HG02571 (cell line): Measurements from ENCODE around the gene PPP3R1.

Experiments used
- ATAC-seq: cut with Tn5 transposase; IDR thresholded peaks from one replicate; pipeline ENCODE4 v1.9.1; 2021; ENCODE audit warnings: mild to moderate bottlenecking, moderate library complexity; ENCODE audit not compliant: unreplicated experiment

Gene PPP3R1

DNA sequence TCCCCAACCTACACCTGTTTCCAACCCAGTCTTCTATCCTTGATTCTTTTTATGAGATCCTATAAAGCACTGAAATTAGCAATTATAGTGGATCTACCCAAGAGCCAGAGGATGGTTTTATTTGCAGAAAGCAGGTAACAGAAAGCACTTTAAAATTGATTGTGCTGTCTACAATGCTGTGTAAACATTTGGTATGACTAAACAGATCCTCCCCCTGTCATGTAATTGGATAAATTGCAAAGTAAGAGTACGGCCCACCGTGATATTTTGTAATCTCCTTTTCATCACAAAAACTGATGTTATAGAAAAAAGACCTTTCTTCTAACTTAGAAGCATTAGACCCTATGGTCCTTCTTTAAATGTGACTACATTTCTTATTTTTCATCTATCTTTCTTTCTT is 11.3 kb upstream of the PPP3R1 start:
- no peak for ATAC-seq

GRCh38 chr2:68258851-68259250 is 6.5 kb upstream of the PPP3R1 start:
- no peak for ATAC-seq

DNA sequence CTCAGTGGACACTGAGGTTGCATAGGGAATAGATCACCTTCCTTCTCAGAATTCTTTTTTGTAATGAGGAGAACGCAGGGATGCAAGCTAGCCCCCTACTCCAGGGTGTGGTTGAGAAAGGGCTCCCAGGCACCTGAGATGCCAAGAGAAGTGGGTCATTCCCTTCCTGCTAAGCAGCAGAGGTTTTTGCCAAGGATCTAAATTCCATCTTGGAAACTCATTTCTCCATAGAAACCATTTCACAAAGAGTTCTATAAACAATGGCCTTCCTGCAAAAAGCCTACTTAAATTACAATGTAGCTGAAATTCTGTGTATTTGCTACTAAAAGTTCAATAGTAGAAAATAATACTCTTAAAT is 3.7 kb upstream of the PPP3R1 start:
- ATAC-seq = no peak

DNA sequence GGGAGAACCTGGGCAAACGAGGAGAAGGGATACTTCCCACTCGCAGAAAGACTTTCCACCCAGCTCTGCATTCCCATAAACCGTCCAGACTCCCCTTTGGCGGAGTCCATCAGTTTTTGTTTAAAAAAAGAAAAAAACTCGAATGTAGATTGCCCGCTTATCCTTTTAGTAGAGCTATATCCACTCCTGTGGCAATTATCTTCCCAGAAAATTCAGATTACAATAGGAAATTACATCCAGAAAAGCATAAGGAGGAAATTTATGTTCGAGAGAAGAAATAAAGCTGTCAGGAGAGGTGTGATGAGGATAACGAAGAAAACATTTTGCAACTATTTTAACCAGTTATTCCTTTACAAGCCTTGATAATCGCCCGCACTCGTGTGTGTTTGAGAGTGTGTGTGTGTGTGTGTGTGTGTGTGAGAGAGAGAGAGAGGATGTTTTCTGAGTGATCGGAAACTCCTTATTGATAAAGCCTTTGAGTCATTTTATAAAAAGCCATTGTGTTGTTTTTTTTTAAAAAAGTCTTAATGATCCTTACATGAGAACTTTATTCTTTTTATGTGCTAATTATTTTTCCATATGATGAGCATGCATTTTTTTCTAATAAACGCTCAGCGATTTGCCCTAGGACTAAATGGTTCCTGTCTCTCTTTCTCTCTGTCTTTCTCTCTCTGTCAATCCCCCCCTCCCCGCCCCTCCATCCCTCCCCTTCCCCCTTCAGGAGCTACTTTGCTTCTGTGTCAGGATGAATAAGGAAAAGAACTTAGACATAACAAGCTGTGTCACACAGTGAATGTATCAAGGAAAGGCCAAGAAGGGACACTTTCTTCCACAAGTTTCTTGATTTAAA is 1.1 kb upstream of the PPP3R1 start:
- no peak for ATAC-seq

- peak; percentile 8 for ATAC-seq
Measured at GRCh38 chr2:68251855-68252399, 405 bp downstream of the PPP3R1 start.

DNA sequence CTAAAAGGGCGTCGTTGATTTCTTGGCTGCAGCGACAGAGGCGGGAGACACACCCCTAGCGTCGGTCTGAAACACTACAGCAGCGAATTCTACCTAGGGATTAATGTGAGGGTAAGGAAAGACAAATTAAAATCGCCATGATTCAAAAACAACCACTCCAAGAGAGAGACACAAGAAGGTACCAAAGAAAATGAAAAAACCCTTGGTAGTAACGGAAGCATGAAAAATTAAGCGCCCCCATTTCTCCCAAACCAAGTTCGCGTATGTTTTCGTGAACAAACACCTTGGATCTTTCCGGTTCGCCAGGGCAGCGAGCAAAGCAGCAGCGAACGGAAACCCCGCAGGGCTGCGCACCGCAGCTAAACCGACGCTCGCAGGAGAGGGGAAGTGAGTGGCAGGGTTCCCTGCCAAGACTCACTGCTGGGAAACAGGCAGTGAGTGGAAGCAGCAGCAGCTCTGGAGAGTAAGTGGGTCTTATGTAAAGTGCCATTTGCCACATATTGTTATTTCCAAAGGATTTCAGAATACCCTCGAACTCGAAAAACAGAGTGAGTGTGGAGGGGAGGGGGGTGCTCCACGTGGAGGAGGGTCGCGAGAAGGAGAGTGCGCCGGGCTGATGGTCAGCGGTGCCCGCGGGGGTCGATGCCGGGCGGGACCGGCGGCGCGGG is 1.0 kb downstream of the PPP3R1 start:
- ATAC-seq = peak; percentile 44

DNA sequence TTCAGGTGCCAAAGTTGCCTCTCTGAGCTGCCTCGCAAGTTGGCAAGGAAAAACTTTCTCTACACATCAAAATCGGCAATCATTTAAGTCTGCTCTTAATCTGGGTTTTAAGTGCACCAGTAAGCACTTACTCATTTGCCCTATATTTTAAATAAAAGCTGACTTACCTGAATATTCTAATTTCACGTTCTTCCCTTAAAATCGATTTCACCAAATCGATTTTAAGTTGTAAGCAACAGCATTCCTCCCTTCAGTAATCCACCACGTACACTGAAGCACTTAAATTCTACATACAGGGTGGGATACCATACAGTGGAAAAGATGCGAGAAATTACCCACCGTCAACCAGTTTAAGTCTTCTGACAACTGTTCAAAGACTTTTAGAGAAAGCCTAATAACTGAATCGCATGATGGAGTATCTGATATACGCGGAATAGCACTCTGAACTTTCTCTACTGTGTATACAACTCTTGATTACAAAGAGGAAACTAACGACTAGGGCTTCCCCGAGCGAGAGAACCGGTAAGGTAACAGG is 1.6 kb downstream of the PPP3R1 start:
- ATAC-seq = no peak

GRCh38 chr2:68250196-68250595 is 2.1 kb downstream of the PPP3R1 start:
- ATAC-seq = no peak

DNA sequence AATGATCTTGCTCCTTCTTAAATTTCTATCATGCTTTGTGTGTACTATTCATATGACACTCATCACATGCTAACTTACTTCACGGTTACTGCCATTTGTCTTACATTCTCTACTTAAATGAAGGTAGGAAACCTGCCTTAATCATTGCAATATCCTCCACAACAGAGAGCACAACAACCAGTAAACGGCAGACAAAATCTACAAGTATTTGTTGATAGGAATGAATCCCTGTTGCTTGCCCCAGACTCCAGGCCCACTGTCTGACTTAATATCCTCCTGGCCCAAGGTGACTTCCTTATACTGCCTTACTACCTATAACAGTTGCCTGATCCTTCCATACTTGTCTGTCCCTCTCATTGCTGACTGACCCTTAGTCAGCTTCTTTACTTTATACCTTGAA is 3.5 kb downstream of the PPP3R1 start:
- ATAC-seq = no peak

- ATAC-seq = no peak
Measured at GRCh38 chr2:68248361-68248760, 4.0 kb downstream of the PPP3R1 start.

DNA sequence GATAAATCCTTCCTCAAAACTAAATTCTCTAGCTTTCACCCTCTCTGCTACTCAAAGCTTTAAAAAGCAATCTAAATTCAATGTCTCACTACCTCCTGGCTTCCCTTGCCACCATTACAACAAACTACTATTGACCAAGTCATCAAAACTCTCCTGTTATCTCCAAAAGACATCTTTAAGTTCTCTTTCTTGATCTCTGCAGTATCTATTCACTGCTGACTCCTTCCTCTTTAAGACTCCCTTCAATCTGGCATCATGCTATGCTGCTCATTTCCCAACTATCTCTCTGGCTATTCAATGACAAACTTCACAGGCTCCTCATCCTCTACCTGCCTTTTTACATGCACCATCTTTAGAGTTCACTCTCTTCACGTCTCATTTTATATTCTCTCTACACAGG is 5.9 kb downstream of the PPP3R1 start:
- ATAC-seq = no peak

- no peak for ATAC-seq
Measured at GRCh38 chr2:68245672-68246071, 6.7 kb downstream of the PPP3R1 start.

- ATAC-seq = no peak
Measured at GRCh38 chr2:68245066-68245465, 7.3 kb downstream of the PPP3R1 start.

- no peak for ATAC-seq
Measured at GRCh38 chr2:68244456-68244855, 7.9 kb downstream of the PPP3R1 start.

- no peak for ATAC-seq
Measured at GRCh38 chr2:68241732-68242131, 10.6 kb downstream of the PPP3R1 start.

GRCh38 chr2:68240446-68240845 is 11.9 kb downstream of the PPP3R1 start:
- no peak for ATAC-seq

DNA sequence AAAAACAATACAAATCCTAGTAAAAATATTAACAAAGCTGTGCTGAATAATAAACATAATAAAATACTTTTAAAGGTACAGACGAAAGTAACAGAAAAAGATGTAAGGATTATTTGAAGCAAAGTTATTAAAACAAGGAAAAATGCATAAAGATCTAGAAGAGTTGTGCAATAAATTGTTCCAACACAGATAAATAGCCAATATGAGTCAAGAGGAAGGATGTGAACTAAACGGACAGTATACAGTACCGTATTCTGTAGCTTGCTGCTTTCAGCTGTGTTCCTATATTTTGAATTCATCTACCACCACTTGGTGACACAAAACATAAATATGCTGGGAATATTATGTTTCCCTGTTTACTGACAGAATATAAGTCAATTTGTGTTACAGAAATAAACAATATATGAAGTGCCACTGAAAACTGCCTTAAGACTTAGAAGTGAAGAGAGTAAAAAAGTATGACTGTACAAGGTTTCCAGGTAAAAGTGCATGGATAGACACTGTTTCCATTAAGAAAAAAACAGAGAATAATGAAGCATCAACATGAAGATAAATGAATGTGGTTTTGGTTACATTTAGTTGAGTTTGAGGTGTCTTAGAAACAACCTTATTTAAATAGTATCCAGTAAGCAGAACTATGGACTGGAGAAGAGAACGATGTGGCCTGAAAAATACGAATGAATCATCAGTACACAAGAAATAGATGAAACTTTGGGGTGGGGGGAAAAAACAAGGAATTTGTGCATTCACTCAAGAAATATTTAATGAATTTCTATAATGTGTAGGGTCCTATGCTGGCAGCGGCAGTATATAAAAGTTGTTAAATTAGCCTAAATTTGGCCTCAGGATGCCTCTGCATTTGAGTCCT is 13.1 kb downstream of the PPP3R1 start:
- ATAC-seq = no peak

DNA sequence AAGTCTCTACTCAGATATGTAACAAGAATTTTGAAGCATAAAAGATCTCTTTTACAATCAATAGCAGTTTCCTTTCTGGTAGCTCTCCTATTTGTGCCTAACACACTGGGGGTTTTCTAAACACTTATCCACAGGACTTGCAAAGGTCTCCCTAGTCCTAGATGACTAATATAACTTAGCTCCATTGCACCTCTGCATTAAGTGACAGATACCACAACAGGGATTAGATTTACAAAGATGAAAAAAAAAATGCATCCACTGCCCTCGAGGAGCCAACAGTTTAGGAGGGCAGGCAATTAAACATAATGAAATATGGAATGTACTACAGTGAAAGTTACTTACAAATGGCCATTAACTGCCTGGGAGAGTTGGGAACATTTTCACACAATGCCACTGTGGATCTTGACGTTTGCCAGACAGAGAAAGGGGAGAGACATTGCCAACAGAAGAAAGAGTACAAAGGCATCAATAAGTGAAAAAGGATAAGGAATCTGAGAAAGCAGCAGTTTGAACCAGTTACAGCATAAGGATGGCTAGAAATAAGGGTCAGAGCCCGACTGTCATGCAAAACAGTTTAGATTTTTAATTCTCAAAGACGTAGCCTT is 14.3 kb downstream of the PPP3R1 start:
- ATAC-seq = no peak

DNA sequence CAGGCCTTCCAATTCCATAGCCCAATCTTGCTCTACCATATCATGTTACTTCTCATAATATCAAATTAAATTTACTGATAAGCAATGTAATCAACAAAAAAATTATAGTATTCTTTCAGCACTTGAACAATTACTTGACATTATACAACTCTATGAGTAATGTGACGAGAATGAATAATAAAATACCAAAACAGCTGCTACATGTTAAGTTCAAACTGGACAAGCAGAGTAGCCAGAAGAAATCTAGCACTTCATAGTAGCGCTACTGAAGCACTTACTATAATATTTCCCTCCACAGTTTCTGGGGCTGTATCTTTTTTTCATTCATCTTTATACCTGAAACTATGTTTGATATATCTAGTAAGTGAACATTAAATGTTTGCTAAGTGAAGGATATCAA is 14.9 kb downstream of the PPP3R1 start:
- ATAC-seq = no peak

DNA sequence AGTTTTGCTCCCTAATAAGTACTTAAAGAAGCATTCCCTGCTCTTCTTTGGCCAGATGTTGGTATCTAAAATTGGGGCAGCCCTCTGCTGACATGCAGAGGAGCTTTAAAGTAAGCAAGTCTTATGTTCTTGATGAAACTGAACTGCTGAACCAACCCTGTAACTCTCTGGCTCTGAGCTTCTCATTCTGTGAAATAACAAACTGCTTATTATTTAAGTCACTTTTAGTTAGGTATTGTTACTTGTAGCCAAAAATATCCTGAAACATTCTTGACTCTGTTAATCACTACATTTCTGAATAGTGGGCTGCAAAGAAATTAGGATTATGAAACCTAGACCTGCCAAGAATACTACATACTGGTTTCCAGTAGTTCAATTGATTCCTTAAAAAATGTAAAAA is 15.5 kb downstream of the PPP3R1 start:
- no peak for ATAC-seq
